Glomerular visceral epithelial cell (primary cell): ENCODE results near the gene ATAD3A.
A peak's percentile ranks its signal among the peaks of the same experiment; 100 is the strongest.
"Not testable (repeated sequence)": the region's sequence is repeated elsewhere in the genome, so short reads cannot be mapped to it uniquely, and the experiment has no call there.

Experiments used
- DNase-seq: peaks from one replicate; pipeline ENCODE4 v3.0.0-alpha.2; 2016; ENCODE audit errors: extremely low spot score

Gene ATAD3A

DNA sequence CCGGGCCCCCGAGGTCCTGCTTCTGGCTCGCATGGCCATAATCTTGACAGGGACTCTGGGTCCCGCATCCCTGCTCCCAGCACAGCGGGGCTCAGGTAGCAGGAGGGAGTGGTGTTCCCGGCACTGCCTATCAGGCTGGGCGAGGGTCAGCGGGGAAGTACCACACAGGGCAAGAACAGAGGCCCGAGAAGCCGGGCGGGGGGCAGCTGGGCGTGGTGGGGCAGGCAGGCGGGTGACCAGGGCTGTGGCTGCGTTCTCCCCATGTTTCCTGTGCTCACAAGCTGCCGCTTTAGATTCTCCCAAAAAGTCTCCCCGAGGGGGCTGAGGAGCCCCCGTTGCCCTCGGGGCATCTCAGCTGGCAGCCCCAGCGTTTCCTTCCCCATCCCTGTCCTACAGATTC is 22.1 kb upstream of the ATAD3A start:
- DNase-seq, result no peak

DNA sequence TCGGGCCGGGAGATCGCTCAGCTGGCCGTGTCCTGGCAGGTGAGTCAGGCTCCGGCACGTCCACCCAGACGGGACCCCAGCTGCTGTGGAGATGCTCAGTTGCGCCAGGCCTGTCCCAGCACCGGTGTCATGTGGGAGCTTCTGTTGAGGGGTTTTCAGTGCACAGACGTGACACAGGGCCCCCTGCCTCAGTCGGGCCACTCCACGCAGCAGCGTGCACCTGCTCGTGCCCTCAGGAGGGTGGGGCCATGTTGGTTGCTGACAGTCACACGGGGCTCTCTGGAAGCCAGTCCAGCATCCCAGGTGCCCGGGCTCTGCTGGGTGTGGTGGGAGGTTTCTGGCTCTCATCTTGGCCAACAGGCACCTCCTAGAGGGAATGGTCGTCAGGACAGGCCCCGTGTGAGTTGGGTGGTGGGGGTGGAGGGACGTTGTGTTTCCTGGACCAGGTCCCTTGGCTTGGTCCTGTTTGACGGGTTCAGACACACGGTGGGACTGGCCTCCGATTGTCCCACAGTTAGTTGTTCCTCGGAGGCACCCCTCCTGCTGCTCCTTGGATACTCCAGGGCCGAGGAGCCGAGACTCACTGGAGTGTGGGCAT is 21.2 kb upstream of the ATAD3A start:
- no peak for DNase-seq

DNA sequence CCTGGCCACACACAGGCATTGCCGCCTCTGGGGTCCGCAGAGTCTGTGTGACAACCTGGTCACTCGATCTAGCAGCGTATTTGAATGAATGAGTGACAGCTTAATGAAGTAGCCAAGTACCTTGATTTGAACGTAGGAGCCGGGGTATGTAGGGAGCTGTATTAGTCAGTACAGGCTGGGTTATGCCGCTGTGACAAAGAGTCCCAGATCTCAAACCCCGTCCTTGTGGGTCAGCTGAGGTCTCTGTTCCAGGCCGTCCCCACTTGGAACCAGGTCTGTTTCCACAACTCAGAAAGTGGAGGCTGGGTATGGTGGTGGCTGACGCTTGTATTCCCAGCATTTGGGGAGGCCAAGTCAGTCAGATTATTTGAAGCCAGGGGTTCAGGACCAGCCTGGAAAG is 20.4 kb upstream of the ATAD3A start:
- no peak for DNase-seq

DNA sequence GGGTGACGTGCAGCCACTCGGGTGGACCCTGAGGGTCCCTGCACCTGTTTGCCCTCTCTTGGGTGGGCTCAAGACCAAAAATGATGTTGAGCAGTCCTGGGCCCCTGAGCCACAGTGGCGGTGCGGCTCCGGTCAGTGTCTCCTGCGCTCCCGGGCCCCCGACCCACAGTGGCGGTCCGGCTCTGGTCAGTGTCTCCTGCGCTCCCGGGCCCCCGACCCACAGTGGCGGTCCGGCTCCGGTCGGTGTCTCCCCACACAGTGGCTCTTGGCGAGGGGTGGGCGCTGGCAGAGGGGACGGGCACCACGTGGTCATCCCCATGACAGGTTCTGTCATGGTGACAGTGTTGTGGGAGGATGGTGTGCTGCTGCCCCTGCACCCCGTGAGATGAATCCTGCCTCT is 17.7 kb upstream of the ATAD3A start:
- not testable (repeated sequence) for DNase-seq

DNA sequence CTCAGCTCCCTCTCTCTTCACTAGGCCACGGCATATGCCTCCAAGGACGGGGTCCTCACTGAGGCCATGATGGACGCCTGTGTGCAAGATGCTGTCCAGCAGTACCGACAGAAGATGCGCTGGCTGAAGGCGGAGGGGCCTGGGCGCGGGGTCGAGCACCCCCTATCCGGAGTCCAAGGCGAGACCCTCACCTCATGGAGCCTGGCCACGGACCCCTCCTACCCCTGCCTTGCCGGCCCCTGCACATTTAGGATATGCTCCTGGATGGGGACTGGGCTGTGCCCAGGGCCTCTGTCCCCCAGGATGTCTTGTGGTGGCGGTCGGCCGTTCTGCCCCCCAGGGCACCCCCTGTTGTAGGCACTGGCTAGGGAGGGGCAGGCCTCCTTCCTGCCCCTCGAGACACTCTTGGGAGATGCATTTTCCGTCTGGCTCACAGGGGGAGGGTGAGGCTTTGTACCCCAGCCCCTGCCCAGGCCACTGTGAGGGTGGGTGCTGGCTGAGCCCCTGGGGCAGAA is 16.4 kb upstream of the ATAD3A start:
- not testable (repeated sequence) for DNase-seq

DNA sequence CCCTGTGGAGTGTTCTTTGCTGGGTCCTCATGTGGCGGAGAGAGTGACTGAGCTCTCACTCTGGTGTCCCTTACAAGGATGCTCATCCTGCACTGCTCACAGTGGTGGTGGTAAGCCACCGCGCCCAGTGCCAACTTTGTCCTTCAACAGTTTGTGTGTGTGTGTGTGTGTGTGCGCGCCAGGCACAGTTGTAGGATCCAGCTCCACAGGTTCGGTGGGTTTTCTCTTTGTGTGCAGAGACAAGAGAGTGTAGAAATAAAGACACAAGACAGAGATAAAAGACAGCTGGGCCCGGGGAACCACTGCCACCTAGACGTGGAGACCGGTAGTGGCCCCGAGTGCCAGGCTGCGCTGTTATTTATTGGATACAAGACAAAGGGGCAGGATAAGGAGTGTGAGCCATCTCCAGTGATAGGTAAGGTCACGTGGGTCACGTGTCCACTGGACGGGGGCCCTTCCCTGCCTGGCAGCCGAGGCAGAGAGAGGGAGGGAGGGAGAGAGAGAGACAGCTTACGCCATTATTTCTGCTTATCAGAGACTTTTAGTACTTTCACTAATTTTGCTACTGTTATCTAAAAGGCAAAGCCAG is 7.1 kb upstream of the ATAD3A start:
- DNase-seq, result peak; percentile 82

DNA sequence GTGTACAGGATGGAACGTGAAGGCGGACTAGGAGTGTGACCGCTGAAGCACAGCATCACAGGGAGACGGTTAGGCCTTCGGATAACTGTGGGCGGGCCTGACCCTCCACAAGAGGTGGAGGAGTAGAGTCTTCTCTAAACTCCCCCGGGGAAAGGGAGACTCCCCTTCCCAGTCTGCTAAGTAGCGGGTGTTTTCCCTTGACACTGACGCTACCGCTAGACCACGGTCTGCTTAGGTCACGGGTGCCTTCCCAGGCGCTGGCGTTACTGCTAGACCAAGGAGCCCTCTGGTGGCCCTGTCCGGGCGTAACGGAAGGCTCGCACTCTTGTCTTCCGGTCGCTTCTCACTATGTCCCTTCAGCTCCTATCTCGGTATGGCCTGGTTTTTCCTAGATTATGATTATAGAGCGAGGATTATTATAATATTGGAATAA is 6.6 kb upstream of the ATAD3A start:
- DNase-seq, result peak; percentile 40

DNA sequence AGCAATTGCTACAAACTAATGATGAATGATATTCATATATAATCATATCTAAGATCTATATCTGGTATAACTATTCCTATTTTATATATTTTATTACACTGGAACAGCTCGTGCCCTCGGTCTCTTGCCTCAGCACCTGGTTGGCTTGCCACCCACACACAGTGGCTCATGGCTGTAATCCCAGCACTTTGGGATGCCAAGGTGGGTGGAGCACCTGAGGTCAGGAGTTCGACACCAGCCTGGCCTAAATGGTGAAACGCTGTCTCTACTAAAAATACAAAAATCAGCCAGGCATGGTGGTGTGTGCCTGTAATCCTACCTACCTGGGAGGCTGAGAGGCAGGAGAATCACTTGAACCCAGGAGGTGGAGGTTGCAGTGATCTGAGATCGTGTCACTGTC is 6.2 kb upstream of the ATAD3A start:
- not testable (repeated sequence) for DNase-seq

DNA sequence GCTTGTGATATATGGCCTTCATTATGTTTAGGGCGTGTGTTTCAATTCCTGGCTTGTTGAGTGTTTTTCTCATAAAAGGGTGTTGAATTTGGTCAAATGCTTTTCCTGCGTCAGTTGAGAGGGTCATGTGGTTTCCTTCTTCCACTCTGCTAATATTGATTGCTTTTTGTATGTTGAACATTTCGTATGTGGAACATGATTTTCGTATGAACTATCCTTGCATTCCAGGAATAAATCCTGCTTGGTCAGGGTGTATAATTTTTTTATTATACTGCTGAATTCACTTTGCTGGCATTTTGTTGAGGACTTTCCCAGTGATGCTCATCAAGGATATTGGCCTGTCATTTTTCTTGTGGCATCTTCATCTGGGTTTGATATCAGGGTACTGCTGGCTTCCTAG is 4.7 kb upstream of the ATAD3A start:
- DNase-seq, result no peak

DNA sequence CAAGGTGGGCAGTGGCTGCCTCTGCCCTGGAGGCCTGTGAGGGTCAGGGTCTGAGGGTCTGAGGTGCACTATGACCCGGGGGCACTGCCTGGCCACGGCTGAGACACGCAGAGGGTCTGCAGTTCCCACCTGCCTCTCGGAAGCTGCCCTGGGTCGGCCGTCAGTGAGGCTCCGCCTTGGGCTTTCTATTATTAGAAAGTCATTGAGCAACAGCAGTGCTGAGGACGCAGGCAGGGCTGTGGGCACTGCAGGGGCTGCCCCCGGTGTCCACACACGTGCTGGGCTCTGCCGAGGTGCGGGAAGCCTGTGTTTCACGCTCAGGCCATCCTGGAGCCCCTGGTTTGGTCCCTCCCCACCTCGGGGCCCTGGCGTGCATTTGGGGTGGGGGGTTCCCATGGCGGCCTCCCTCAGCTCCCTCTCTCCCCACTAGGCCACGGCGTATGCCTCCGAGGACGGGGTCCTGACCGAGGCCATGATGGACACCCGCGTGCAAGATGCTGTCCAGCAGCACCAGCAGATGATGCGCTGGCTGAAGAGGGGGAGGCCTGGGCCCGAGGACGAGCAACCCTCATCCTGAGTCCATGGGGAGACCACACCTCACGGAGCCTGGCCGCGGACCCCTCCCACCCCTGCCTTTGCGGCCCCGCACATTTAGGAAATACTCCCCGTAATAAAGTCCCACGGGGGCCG is 3.0 kb upstream of the ATAD3A start:
- DNase-seq, result not testable (repeated sequence)

DNA sequence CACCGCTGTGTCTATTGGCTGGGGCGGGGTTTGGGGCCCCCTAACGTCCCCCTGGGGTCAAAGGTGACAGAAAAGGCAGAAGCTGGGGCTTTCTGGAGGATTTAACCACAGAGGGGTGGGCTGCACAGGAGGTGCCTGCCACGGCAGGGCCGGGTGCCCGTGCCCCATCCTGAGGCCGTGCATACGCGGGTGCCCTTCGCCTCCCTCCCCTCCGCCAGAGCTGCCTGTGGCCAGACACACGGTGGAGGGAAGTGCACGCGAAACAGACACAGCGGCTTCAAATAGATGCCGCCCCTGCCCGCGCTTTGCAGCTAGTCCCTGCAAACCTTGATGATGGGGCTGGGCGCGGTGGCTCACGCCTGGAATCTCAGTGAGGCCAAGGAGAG is 2.5 kb upstream of the ATAD3A start:
- DNase-seq, result not testable (repeated sequence)

DNA sequence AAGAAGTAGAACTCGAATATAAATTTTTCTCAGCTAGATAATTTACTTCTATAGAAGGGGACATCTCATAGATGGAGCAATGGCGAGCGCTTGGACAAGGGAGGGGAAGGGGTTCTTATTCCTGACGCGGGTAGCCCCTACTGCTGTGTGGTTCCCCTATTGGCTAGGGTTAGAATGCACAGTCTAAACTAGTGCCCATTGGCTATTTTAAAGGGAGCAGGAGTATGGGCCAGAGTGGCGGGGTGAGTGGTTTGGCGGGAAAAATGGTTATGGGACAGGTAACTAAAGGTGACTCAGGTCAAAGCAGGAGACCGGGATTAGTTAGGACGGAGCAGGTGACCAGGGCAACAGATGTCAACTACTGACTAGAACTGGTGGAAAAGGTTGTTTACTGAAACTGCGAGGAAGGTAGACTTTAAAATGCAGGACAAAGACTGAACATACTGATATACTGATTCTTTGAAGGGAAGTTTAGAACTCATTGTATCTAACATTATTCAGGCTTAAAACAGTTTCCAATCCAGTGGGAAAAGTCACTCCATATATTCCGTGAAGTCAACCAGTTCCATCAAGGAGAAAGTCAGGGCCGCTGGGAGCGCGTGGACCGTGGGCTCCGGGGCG is 940 bp upstream of the ATAD3A start:
- peak; percentile 30 for DNase-seq

DNA sequence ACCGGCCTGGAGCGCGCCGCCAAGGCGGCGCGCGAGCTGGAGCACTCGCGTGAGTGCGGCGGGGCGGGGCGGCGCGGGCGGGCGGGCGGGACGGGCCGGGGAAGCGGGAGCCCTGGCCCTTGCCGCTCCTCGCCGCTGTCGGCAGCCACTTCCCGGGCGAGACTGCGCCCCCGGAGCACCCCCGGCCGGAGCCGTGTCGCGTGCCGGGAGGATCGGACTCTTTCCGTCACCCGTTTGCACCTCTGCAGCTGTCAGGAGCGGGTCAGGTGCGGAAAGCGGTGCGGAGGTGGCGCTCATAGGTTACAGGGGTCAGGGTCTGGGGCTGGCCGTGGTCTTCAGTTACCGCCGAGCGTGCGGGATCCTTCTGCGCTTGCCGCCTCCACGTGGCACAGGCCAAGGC is 463 bp downstream of the ATAD3A start:
- DNase-seq, result not testable (repeated sequence)

DNA sequence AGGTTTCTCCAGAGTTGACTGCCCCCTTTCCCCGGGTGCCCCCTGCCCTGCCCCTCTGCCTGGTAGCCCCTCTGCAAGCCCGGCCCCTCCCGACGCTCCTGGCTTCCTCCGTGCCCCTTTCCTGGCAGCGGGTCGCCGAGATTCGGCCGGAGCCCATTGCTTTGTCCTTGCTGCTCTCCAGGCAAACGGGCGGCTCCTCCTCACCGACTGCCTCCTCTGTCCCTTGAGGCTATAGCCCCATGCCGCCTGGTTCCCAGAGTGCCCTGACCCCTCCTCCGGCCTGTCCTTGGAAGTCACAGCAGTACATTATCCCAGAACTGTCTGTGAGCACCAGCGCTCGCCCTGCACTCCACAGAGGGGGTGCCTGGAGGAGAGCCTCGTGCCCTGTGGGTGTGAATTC is 1.7 kb downstream of the ATAD3A start:
- DNase-seq, result not testable (repeated sequence)

DNA sequence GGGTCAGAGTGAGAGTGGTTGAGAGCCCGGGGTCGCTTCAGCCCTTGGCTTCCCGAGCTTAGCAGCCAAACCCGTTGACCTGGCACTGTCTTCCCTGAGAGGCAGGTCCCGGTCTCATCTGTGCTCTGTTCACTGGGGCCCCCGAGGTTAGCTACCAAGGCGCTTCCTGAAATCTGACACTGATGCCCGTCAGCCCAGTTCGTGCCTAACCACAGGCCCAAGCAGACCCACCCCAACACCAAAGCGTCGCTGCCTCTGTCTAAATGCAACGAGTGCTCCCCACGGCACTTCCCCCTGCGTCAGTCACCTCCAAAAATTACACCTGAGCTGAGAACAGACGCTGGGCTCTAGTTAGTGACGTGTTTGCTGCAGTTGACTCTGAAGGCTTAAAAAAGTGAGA is 2.4 kb downstream of the ATAD3A start:
- DNase-seq, result not testable (repeated sequence)

DNA sequence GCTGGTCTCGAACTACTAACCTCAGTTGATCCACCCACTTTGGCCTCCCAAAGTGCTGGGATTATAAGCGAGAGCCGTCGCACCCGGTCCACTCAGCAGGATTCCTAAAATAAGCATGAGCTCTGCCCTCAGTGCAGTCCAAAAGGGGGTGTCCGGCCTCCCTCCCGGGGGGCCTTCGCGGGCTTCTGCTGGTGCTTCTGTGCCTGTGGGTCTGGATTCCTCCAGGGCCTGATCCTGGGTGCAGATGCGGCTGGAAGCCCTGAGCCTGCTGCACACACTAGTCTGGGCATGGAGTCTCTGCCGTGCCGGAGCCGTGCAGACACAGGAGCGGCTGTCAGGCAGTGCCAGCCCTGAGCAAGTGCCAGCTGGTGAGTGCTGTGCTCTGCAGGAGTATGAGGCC is 5.0 kb downstream of the ATAD3A start:
- not testable (repeated sequence) for DNase-seq

DNA sequence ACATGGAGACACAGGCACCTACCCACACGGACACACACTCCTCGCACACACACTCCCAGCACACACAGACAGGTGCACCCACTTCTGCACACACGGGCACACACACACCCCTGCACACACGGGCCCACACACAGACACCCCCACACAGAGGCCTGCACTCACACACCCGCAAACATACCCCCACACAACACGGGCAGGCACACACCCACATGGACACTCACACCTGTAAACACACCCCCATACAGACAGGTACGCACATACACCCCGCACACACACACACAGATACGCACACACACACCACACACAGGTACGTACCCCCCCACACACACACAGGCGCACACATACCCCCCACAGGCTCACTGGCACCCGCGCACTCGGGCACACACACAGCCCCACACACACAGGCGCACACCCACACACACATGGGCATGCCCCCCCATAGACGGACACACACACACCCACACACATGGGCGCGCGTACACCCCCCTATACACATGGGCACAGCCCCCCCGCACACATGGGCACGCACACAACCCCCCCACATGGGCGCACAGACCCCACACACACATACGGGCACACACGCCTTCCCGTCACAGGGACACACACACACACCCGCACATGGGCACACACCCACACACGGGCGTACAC is 6.1 kb downstream of the ATAD3A start:
- DNase-seq, result no peak

DNA sequence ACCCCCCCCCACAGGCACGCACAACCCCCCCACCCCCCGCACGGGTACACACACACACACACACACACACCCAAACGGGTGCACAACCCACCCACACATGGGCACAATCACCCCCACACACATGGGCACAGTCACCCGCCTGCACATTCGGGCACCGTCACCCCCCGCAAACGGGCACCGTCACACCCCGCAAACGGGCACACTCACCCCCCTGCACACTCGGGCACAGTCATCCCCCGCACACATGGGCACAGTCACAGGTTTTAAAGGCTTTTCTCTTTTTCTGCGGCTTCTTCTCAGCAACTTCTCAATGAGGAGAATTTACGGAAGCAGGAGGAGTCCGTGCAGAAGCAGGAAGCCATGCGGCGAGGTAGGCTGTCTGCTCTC is 6.7 kb downstream of the ATAD3A start:
- DNase-seq, result not testable (repeated sequence)

DNA sequence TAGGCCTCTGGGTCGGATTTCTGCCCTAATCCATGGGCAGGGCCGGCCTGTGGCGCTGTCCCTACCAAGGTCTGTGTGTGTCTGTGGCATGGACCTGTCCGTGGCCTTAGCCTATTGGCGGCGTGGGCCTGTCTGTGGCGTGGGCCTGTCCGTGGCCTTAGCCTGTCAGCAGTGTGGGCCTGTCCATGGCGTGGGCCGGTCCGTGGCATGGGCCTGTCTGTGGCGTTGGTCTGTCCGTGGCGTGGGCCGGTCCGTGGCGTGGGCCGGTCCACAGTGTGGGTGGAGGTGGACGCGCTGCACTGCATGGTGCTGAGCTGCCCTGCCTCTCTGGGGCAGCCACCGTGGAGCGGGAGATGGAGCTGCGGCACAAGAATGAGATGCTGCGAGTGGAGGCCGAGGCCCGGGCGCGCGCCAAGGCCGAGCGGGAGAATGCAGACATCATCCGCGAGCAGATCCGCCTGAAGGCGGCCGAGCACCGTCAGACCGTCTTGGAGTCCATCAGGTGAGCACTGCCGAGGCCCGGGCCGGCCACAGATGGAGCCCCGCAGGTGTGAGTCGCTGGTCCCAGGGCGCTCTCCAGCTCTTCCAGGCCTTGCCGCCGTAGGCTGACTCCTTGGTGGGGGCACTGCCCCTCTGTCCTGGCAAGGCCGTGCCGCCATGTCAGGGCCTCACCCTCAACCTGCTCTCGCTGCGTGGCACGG is 8.0 kb downstream of the ATAD3A start:
- DNase-seq, result not testable (repeated sequence)

DNA sequence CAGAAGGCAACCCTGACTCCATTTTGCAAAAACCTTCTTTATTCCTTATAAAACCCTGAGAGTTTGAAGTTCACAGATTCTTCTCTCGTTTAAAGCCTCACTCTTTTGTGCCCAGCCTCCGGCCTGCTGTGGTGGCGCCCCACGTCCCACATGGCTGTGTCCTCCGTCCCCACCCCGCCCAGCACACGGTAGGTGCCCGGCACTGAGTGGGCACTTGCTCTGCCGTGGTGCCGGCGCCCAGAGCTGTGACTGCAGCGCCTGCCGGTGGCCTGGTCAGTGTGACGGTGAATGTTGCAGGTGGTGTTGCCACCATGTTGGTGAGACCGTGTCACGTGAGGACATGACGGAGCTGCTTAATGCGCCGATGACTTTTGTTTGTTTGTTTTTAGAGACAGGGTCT is 9.4 kb downstream of the ATAD3A start:
- no peak for DNase-seq

DNA sequence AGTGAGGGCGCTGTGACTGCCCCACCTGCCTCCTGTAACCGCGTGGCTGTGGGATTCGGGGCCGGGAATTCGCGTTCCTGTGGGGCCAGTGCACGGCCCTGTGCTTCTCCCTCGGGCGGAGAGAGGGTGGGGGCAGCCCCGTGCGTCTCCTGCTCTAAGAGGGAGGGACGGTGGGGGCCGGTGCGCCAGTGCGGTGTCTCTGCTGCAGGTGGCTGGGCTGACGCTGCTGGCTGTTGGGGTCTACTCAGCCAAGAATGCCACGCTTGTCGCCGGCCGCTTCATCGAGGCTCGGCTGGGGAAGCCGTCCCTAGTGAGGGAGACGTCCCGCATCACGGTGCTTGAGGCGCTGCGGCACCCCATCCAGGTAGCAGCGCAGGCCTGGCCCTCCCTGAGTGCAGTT is 10.6 kb downstream of the ATAD3A start:
- DNase-seq, result not testable (repeated sequence)

DNA sequence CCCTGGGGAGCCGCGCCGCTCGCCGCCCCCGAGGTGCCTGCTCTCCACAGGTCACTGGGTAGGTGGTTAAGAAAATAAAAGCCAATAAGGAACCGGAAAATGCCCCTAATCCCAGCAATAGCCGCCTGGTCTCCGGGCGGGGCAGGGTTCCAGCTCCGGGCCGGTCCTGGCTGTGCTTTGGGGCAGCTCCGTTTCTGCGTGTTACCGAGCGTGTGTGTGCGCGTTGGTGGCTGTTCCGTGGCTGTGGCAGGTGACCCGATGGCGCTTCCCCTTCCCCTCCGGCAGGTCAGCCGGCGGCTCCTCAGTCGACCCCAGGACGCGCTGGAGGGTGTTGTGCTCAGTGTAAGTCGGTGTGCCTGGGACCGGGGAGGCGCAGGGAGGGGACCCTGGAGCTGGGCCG is 11.3 kb downstream of the ATAD3A start:
- DNase-seq, result not testable (repeated sequence)
